GF-D8 (cell line): ENCODE data around the gene SMARCB1.

Source experiments
- DNase-seq: peaks from one replicate; lab custom pipeline; 2025; lab: John Stamatoyannopoulos, UW

The SMARCB1 gene

DNA sequence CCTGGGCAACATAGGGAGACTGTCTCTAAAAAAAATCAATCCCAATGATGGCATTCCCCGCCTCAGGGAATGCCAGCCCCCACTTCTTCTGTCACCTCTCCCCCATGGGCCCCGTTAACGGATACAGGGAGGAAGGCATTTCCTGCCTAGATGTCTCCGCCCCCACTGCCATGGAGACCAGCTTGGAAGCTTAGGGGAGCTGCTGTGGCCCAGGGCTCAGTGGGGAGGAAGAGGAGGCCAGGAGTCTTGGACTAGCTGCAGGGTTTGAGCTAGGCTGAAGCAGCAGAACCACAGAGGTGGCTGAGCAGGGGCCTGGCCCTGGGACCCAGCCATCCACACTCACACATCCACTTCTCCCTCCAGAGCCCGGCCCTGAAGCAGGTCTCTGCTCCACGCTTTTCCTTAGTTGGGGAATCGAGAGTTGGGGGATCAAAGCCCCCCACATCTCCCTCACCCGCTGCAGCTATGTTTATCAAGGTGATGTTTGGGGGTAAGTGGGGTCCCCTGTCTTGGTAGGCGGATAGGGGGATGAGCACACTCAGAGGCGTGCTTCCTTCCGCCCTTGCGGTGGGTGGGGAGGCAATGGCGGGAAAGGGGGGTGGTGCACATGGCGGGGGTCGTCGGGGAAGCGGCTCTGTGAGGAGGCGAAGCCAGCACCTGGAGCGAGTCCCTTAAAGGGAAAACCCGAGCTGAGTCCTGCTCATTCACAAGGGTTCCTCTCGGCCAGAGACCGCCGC, 23.8 kb upstream of the SMARCB1 start, which contains the start of gene C22orf15:
C22orf15 (plus strand) TSS at position 149 of the 737 bp plus-strand sequence; CDS start at position 466, 317 bp downstream.
- no peak for DNase-seq

DNA sequence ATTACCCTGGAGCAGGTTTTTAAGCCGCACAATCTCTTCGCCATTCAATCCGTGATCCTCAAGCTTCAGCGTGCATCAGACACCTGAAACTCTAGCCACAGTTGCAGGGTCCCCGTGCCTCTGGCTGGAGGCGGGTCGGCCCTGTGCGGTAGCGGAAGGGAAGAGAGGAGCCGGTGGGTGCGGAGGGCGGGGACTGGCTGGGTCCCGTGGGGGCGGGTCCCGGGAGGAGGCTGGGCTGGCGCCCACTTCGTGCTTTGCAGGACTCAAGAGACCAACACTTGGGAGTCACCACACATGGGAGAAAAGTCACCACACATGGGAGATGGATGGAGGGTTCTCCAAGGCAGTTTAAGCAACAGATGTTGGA, 23.2 kb upstream of the SMARCB1 start:
- no peak for DNase-seq

DNA sequence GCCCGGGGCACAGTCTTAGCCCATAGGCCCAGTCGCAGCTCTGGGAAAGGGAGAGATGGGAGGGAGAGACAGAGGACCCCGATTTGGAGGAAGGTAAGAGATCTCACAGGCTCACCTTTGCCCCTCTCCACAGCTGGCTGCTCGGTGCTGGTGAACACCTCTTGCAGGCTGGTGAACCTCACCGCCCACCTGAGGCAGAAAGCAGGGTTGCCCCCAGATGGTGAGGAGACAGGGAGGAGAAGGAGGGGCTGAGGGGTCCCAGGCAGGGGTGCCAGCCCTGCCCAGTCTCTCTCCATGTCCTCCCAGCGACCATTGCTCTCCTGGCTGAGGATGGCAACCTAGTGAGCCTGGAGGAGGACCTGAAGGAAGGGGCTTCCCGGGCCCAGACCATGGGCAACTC, 22.8 kb upstream of the SMARCB1 start:
- no peak for DNase-seq

DNA sequence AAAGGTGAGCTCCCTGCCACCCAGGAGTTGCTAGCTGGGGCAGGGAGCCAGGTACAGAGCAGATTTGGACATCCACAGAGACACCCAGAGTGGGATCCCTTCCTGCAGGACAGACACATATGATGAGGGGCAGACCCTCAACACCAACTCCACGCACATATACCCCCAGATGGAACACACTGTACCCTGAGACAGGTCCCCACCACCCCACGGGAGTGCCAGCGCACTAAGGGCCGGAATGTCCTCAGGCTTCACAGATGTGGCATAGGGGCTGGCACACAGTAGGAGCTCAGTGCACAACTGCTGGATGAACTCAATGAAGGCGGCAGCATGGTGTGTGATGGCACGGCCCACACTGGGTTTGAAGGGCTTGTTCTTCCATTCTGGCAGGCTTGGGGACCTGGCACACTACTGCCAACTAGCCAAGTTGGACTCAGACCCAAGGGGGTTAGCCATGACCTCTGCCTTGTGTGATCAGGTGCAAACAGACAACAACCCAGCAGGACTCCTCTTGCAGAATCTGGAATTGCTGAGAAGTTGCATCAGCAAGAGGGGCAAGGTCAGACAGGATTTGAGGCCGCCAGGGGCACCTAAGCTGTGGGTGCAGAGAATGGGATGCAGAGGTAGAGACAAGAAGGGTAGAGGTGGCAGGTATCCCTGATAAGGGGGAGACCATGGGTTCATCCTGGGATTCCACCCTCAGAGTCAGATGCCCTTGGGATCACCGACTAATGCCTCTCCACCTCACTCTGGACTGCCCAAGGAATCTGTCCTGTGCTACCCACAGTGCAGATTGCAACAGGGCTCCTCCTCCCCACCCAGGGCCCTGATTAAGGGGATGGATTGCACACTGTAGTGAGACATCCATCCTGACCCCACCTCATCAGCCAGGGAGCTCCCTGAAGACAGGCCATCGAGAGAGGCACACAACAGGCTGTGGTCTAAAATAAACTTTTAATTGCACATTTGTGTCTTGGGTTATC, 21.6 kb upstream of the SMARCB1 start:
- DNase-seq = no peak

DNA sequence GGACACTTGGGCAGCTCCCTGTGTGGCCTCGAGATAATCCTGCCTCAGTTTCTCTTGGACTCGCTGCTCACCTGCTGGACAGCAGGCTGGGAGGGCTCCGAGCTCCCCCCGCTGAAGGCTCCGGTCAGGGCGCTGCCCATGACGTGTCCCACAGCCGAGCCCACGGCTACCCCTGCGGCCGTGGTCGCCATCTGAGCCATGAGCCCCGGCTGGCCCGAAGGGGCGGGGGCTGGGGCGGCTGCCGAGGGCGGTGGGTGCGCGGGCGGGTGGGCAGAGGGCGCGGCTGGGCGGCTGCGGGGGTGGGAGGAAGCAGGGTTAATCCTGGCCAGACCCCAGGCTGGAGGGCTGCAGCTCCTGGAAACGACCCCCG, 19.5 kb upstream of the SMARCB1 start:
- DNase-seq = no peak

DNA sequence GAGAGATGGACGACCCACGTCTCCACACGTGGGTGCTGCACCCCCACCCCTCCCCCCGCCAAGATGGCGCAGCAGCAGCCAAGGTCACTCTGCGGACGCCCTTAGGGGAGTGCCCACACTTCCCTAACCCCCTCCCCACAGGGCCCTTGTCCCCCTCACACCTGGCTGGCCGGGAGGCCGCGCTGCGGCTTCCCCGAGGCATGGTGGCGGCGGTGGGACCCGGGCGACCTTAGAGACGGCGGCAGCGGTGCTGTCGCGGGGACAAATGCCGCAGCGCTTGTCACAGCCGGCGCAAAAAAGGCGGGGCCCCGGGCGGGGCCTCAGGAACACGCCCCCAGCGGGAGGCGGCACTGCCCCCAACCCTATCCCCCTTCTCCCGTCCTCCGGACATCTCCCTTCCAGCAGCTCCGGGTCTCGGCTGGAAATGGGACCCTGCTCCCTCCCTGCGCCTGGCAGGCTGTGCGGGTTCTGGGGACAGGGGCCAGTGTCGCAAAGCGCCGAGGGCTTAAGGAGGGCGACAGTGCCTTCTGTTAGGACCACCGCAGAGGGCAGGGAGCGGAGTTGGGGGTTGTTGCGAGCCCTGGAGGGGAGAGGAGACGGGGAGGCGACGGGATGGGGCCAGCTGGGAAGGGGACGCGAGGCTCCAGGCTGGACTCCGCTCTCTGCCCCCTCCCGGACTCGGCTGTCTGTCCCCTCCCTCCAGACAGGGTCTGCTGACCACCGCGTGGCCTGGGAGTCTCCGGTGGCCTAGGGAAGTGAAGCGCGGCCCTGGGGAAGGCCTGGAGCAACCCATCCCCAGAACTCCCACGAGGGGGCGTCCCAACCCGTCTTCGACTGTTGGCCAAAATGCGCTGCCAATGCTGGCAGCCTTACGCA, 18.9 kb upstream of the SMARCB1 start, which contains the start of gene CHCHD10:
CHCHD10 (minus strand) TSS at position 300 of the 876 bp plus-strand sequence; CDS start at position 202, 98 bp downstream.
- DNase-seq = peak; percentile 53

DNA sequence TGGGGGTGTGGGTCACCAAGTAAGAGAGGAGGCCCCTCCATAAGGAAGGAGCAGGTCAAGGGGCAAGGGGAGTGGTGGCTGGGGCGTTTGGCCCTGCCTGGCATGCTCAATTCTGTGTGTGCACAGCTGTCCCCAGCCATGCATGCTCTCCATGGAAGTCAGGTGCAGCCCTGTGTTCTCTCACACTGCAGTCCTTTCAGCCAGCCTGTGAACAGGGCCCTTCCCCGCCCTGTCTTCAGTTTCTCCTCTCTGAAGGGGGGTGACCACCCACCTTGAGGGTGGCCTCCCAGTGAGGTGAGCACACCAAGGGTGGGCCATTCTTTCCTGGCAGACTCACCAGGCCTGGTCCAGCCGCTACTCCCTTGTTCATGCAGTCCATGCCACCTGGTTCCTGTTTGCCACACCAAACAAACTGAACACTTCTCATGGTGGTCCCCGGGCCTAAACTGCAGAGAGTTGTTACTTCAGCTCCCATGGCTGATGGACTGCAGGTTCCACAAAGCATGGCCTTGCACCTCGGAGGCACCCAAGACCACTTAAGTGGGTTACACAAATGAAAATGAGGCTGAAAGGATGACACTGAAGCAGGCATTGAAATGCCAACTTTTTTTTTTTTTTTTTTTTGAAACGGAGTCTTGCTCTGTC, 17.3 kb upstream of the SMARCB1 start:
- no peak for DNase-seq

DNA sequence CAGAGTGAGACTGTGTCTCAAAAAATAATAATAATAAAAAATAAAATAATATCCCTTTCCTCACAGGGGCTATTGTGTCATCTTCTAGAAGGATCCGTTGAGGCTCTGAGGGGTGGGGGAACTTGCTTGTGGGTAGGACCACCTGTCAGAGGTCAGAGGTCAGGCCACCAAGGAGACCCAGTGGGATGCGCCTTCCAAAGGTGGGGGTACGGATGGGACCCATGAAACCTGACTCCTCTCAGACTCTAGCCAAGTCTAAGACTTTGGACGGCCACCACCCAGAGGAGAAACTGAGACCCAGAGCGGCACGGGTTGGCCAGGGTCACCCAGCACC, 14.5 kb upstream of the SMARCB1 start:
- no peak for DNase-seq

DNA sequence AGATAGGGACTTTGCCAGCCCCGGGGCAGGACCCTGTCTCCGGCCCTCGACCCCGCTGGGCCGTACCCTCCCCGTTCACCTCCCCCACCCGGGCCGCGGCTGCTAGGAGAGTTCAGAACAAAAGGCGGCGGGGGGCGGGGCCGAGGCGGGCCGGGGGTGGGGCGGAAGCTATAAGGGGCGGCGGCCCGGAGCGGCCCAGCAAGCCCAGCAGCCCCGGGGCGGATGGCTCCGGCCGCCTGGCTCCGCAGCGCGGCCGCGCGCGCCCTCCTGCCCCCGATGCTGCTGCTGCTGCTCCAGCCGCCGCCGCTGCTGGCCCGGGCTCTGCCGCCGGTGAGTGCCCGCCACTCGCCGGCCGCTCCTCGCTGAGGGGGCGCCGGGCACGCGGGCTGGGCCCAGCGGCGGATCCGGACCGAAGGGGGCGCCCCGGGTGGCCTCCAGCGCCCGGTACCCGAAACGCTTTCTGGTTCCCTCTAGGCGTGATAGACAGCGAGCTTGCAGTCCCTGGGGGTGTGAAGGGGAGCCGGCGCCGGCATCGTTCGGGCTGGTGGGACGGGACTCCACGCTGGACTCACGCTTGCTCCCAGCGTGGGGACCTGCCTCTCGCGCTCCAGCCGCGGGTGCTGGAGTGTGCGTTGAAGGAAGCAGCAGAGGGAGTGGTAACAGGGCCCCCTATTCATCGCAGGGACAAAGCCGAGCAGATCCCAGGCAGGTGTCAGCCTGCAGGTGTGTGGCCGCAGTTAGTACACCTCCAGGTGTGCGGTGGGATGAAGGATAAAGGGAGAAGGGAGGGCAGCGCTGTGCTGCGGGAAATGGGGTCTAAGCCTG, 13.9 kb upstream of the SMARCB1 start, which contains the start of gene MMP11:
MMP11 (plus strand) TSS at position 201 of the 825 bp plus-strand sequence; CDS start at position 223, 22 bp downstream.
- DNase-seq = no peak

DNA sequence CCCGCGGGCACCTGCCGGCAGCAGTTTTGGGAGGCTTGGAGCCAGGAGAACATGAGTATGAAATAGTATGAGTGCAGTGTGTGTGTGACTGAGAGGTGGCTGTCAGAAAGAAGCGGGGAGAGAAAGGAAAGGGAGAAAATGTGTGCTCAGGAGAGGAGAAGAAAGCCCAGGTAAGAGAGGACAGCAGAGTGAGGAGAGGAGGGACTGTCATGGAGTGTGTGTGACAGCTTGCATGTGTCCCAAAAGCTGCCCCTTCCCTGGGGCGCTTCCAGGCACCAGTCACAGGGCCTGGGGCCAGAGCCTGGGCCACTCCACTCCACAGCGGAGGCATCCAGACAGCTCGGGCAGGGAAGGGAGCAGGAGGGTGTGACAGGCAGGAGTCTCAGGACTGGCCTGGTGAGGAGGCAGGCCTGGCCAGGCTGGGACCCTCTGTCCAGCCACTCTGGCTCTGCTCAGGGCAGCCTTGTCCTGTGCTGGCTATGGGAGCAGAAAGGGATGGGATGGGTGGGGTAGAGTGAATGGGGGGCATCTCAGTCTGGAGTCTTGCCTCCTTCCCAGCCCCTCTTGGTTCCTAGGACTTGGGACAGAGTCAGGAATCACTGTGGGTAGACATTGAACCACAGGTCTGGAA, 13.2 kb upstream of the SMARCB1 start:
- no peak for DNase-seq

DNA sequence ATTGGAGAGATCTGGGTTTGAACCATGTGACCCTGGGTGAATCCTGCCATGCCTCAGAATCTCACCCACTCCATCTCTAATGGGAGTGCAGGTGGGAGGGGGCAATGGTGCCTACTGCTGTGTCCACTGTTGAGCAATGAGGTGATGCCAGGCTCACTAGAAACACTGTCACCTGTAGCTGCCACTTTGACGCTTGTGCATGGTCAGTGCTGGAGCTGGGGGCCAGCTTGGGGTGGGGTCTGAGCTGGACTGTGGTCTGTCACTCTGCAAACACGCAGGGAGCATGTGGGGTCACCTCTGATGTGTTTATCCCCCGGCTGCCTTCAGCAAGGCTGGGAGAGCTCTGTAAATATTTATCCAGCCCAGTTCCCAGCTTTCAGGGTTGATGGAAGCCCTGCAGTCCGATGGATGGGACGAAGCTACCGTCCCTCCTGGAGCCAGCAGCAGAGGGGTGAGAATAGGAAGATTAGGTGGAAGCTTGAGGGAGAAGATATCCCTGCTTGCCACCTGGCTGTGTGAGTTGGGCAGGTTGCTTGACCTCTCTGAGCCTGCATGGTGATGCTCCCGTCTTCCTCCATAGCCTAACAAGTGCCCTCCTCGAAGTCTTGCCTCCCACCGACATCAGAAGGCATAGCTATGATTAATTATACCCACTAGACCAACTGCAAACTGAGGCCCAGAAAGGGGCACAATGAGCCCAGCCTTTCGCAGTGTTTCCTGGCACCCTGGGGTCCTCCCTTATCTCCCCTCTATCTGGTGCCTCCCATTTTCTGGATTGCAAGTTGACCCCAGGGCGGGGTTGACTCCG, 12.4 kb upstream of the SMARCB1 start:
- DNase-seq = no peak

DNA sequence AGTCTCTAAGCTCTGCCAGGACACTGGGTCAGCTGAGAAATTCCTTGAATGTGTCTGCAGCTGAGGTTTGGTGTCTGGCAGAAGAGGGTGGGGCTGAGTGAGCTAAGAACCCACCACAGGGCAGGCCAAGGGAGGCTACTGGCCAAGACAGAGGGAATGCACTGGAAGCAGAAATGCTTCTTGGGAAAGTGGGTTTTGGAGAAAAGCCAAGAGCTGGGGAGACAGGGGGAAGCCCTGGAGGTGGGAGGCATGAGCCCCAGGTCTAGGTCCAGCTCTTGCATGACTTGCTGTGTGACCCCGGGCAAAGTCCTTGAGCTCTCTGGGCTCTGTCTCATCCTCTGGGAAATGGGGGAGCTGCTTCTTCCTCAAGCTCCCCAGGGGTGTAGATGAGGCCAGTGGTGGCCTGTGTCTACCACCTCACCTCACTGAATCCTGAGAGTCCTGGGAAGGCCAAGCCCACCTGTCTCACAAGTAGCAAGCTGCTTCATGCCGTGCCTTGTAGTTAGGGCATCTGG, 11.8 kb upstream of the SMARCB1 start:
- DNase-seq = no peak

DNA sequence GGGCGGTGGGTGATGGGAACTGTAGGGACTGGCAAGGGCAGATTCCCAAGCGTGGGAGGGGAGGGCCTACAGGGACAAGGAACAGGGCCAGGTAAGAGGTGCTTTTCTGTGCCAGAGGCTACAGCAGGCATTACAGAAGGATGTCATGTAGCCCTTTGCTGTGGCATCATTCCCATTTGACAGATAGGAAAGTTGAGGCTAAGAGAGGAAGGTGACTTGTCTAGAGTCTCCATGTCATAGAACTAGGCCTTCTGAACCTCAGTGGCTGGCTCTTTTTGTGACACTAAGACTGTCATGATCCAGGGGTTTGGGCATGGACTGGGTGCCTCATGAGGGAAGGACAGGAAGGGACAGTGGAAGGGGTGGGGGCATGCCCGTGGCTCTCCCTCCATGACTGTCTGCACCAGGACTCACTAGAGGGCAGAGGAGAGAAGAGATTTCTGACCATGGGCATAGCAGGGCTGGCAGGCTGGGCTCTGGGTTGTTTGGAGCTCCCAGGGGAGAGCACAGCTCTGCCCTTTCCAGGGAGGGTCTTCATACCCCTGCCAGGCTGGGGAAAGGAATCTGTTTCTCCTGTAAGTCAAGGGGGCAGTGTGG, 10.9 kb upstream of the SMARCB1 start:
- no peak for DNase-seq

DNA sequence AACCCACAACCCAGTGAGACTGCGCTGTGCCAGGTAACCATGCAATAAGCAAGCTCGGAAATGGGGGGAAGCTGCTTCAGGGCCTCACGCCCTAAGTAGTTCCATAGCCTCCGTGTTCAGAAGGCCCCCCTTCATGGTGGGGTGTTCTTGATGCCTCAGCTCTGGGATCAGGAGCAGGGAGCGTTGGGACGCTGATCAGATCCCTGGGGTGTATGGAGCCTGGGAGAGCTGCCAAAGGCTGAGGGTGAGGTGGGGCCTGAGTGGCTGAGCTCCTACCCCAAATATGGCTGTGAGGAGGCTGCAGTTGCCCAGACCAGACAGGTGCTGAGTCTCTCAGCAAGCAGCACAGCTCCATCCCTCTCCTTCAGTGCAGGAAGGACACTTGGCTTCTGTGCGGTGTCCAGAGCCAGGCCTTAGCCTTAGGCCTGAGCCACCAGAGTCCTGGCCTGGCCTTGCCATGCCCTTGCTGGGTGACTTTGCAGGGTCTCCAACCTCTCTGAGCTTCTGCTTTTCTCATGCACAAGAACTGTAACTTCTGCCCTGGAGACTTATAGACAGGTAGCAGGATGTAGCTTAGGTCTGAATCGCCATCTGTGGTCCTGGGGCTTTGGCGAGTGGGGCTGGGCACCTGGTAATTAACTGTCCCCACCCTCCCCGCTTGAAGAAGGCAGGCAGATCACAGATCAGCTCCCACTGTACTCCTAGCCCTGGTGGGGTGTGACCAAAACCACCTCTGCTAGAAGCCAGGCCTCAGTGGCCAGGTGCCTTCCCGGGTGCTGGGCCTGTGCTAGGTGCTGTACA, 8.8 kb upstream of the SMARCB1 start:
- no peak for DNase-seq

DNA sequence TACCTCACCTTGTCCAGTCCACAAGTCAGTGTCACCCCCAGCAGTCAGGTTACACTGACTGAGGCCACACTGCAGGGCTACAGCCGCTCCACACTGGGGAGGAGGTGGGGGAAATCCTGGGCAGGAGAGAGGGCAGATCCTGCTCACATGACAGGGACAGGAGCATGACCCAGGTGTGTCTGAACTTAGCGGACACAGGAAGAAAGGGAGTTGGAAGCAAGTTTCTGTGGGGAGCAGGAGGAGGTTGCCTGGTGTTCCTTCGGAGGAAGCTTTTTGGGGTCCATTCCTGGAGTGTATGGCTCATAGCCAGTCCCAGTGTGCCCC, 8.2 kb upstream of the SMARCB1 start:
- no peak for DNase-seq

DNA sequence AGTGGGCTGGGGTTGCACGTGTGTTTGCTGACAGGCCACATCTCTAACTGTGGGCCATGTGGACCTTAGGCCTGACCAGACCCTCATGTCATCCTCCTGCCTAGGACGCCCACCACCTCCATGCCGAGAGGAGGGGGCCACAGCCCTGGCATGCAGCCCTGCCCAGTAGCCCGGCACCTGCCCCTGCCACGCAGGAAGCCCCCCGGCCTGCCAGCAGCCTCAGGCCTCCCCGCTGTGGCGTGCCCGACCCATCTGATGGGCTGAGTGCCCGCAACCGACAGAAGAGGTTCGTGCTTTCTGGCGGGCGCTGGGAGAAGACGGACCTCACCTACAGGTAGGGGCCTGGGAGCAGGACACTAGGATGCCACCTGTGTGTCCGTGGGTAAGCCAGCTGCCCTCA, 7.7 kb upstream of the SMARCB1 start:
- DNase-seq = no peak

DNA sequence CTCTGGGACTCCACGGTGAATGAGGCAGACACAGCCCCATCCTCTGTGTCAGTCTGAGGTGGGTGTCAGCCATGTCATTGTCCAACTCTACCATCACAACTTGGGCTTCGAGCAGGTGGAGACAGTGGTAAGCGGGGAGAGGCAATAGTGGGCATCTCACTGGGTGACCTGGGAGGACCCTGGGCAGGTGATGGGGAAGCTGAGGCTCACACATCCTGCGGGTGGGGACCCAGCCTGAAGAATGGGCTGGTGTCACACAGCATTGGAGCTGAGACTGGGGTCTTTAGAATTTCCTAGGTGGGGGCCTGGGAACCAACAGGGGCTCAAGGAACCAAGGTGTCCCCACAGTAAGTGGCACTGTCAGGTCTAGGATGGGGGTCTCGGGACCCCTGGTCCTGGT, 7.0 kb upstream of the SMARCB1 start:
- no peak for DNase-seq
